H9 (cell line): Measurements from ENCODE around the gene TGFB1I1. TPM values are rescaled to one million over a fixed set of nuclear protein-coding genes. Genes with fewer than 3 reads are reported as not detected.

ENCODE experiments used
- DNase-seq: peaks from one replicate; pipeline ENCODE4 v3.0.0-alpha.2; 2017
- H2AFZ ChIP-seq: one replicate; pipeline ENCODE4 v1.6.1; 2013; ENCODE audit warnings: mild to moderate bottlenecking, low read length, control low read depth, moderate library complexity
- H2AK5ac ChIP-seq: 2 replicates; pipeline ENCODE4 v1.6.1; 2013; ENCODE audit warnings: low read length, control low read depth, mixed read lengths; ENCODE audit not compliant: insufficient read length
- H2BK120ac ChIP-seq: one replicate; pipeline ENCODE4 v1.6.1; 2013; ENCODE audit warnings: low read depth, mild to moderate bottlenecking, low read length, control low read depth, inconsistent platforms; ENCODE audit not compliant: poor library complexity, severe bottlenecking
- H2BK12ac ChIP-seq: 2 replicates; pipeline ENCODE4 v1.6.1; 2013; ENCODE audit warnings: low read length, control low read depth, mixed read lengths, low read depth; ENCODE audit not compliant: insufficient read length
- H2BK15ac ChIP-seq: 2 replicates; pipeline ENCODE4 v1.6.1; 2013; ENCODE audit warnings: low read depth, low read length, control low read depth
- H2BK20ac ChIP-seq: one replicate; pipeline ENCODE4 v1.6.1; 2013; ENCODE audit warnings: low read depth, mild to moderate bottlenecking, low read length, control low read depth, inconsistent platforms; ENCODE audit not compliant: poor library complexity, severe bottlenecking
- H2BK5ac ChIP-seq: 2 replicates; pipeline ENCODE4 v1.6.1; 2013; ENCODE audit warnings: low read length, control low read depth, mixed read lengths; ENCODE audit not compliant: insufficient read length
- H3K14ac ChIP-seq: 2 replicates; pipeline ENCODE4 v1.6.1; 2013; ENCODE audit warnings: low read length, control low read depth; ENCODE audit not compliant: insufficient read depth
- H3K18ac ChIP-seq: 2 replicates; pipeline ENCODE4 v1.6.1; 2013; ENCODE audit warnings: low read depth, mild to moderate bottlenecking, mixed read lengths, low read length, control low read depth; ENCODE audit not compliant: insufficient read length
- H3K23ac ChIP-seq: 2 replicates; pipeline ENCODE4 v1.6.1; 2013; ENCODE audit warnings: low read length, control low read depth, mixed read lengths, low read depth; ENCODE audit not compliant: insufficient read length
- H3K23me2 ChIP-seq: 2 replicates; pipeline ENCODE4 v1.6.1; 2013; ENCODE audit warnings: low read depth, mild to moderate bottlenecking, mixed read lengths, low read length, control low read depth; ENCODE audit not compliant: insufficient read length, poor library complexity, severe bottlenecking
- H3K27ac ChIP-seq: 2 replicates; pipeline ENCODE4 v1.5.1; 2013; ENCODE audit warnings: low read length, control low read depth, mixed read lengths, low read depth; ENCODE audit not compliant: insufficient read length
- H3K27me3 ChIP-seq: 2 replicates; pipeline ENCODE4 v1.6.1; 2013; ENCODE audit warnings: low read length, control low read depth, inconsistent platforms; ENCODE audit not compliant: insufficient read depth
- H3K4ac ChIP-seq: 2 replicates; pipeline ENCODE4 v1.6.1; 2013; ENCODE audit warnings: low read depth, mild to moderate bottlenecking, control low read depth, inconsistent platforms, low read length, moderate library complexity
- H3K4me1 ChIP-seq: 2 replicates; pipeline ENCODE4 v1.6.1; 2013; ENCODE audit warnings: low read length, control low read depth, inconsistent platforms; ENCODE audit not compliant: insufficient read depth
- H3K4me2 ChIP-seq: 2 replicates; pipeline ENCODE4 v1.6.1; 2013; ENCODE audit warnings: low read length, control low read depth, mixed read lengths; ENCODE audit not compliant: insufficient read length, insufficient read depth
- H3K56ac ChIP-seq: 2 replicates; pipeline ENCODE4 v1.6.1; 2013; ENCODE audit warnings: low read depth, mild to moderate bottlenecking, mixed read lengths, low read length, control low read depth; ENCODE audit not compliant: insufficient read length
- H3K79me1 ChIP-seq: 2 replicates; pipeline ENCODE4 v1.6.1; 2013; ENCODE audit warnings: low read depth, mild to moderate bottlenecking, moderate library complexity, low read length, control low read depth, inconsistent platforms; ENCODE audit not compliant: insufficient read depth, poor library complexity, severe bottlenecking
- H3K79me2 ChIP-seq: 2 replicates; pipeline ENCODE4 v1.6.1; 2013; ENCODE audit warnings: low read length, control low read depth, inconsistent platforms; ENCODE audit not compliant: insufficient read depth
- H3K9ac ChIP-seq: 2 replicates; pipeline ENCODE4 v1.6.1; 2013; ENCODE audit warnings: low read length, control low read depth, mixed read lengths; ENCODE audit not compliant: insufficient read length; ENCODE audit errors: extremely low read depth
- H3K9me3 ChIP-seq: one replicate; pipeline ENCODE4 v1.6.1; 2013; ENCODE audit warnings: low read depth, low read length, inconsistent platforms; ENCODE audit not compliant: control insufficient read depth
- H3T11ph ChIP-seq: one replicate; pipeline ENCODE4 v1.6.1; 2013; ENCODE audit warnings: mild to moderate bottlenecking, low read length, control low read depth, inconsistent platforms
- H4K20me1 ChIP-seq: one replicate; pipeline ENCODE4 v1.6.1; 2013; ENCODE audit not compliant: control insufficient read depth, insufficient read length, insufficient read depth
- H4K5ac ChIP-seq: 2 replicates; pipeline ENCODE4 v1.6.1; 2013; ENCODE audit warnings: low read depth, mild to moderate bottlenecking, mixed read lengths, low read length, control low read depth; ENCODE audit not compliant: insufficient read length
- H4K8ac ChIP-seq: replicated peaks from 2 replicates; pipeline ENCODE4 v1.6.1; 2013; ENCODE audit warnings: low read length, control low read depth, mixed read lengths, low read depth; ENCODE audit not compliant: insufficient read length
- H4K91ac ChIP-seq: 2 replicates; pipeline ENCODE4 v1.6.1; 2013; ENCODE audit warnings: low read depth, mild to moderate bottlenecking, moderate library complexity, mixed read lengths, low read length, control low read depth; ENCODE audit not compliant: insufficient read length
- H3K27ac Mint-ChIP-seq, 3 experiments: 2 replicates in 2 of 3; 3 replicates in 1 of 3; pipeline ENCODE4 v1.8.0; 2020 to 2021; ENCODE audit warnings: mixed read lengths in 3 of 3, mild to moderate bottlenecking in 1 of 3, moderate library complexity in 1 of 3
- H3K27me3 Mint-ChIP-seq: 2 replicates; pipeline ENCODE4 v1.8.0; 2021; ENCODE audit warnings: low read depth, mild to moderate bottlenecking, moderate library complexity, mixed read lengths
- H3K36me3 Mint-ChIP-seq, 3 experiments: 2 replicates in 2 of 3; 3 replicates in 1 of 3; pipeline ENCODE4 v1.8.0; 2020 to 2021; ENCODE audit warnings: low read depth in 3 of 3, mixed read lengths in 3 of 3; ENCODE audit not compliant: insufficient read depth in 1 of 3
- H3K4me1 Mint-ChIP-seq, 2 experiments: 2 replicates each; pipeline ENCODE4 v1.8.0; 2020; ENCODE audit warnings: mixed read lengths in 2 of 2
- H3K4me3 Mint-ChIP-seq, 2 experiments: 2 replicates in 1 of 2; 3 replicates in 1 of 2; pipeline ENCODE4 v1.8.0; 2020 to 2021; ENCODE audit warnings: mild to moderate bottlenecking in 2 of 2, mixed read lengths in 2 of 2, moderate library complexity in 1 of 2
- H3K9me3 Mint-ChIP-seq, 2 experiments: 2 replicates in 1 of 2; 3 replicates in 1 of 2; pipeline ENCODE4 v1.8.0; 2020; ENCODE audit warnings: mild to moderate bottlenecking in 2 of 2, mixed read lengths in 2 of 2, moderate library complexity in 1 of 2
- CTCF ChIP-seq: fragments of 200-600 bp; sonication (generic); conservative IDR thresholded peaks from 3 replicates; pipeline ENCODE4 v1.8.0; 2021; ENCODE audit warnings: antibody characterized with exemption, mild to moderate bottlenecking
- WGBS: extraction: QIAGEN DNeasy Blood & Tissue Kit; methylation state at CpG from one replicate; pipeline ENCODE4 v1.1.7; 2013; ENCODE audit warnings: missing lambda C conversion rate, low lambda C conversion rate, mixed read lengths; ENCODE audit not compliant: insufficient read length; ENCODE audit errors: extremely low coverage; 5-methylcytosine and 5-hydroxymethylcytosine counted together
- total RNA-seq: library from RNA; stranded (reverse); gene quantifications from 2 replicates; pipeline ENCODE4 v1.2.1, GENCODE V29; 2021

The TGFB1I1 gene
- total RNA-seq, 1 experiment from 2014 or later: 15.4 TPM

GRCh38 chr16:31429796-31430195, 42.2 kb upstream of the TGFB1I1 start:
- no peak overlapping the region for H3K9ac ChIP-seq
- no peak overlapping the region for H2BK5ac ChIP-seq
- no peaks in the 10 kb centered on the region for H3K79me1 ChIP-seq
- H3K36me3 Mint-ChIP-seq: no peaks in the 10 kb centered on the region
- H3K56ac ChIP-seq: no peak overlapping the region
- H3K4me3 Mint-ChIP-seq: no peak overlapping the region
- no peak overlapping the region for H3K23ac ChIP-seq
- no CpG with 5 or more reads among the region's 3 CpGs for WGBS
- H2BK120ac ChIP-seq: no peak overlapping the region
- H3K18ac ChIP-seq: no peak overlapping the region
- H4K20me1 ChIP-seq: no peaks in the 10 kb centered on the region
- no peak for DNase-seq
- no peak for TF ChIP-seq CTCF
- peaks cover 5 to 9% of the 10 kb centered on the region in 2 experiments; a peak in 3 of 4 replicates for H3K4me1 Mint-ChIP-seq
- H3K9me3 ChIP-seq: no peaks in the 10 kb centered on the region
- H3K27ac Mint-ChIP-seq: no peak overlapping the region
- H4K91ac ChIP-seq: no peak overlapping the region
- H3K27ac ChIP-seq: no peak overlapping the region
- H2BK20ac ChIP-seq: no peak overlapping the region
- no peak overlapping the region for H3K14ac ChIP-seq
- peaks cover 4% of the 10 kb centered on the region; the same call in 1 of the 2 replicates for H3K27me3 Mint-ChIP-seq
- no peaks in the 10 kb centered on the region; a peak in 1 of 5 replicates for H3K9me3 Mint-ChIP-seq
- no peak overlapping the region for H3T11ph ChIP-seq
- H4K5ac ChIP-seq: no peak overlapping the region
- no peak overlapping the region for H3K4me2 ChIP-seq
- H2BK15ac ChIP-seq: no peak overlapping the region
- H2BK12ac ChIP-seq: no peak overlapping the region
- H4K8ac ChIP-seq: no peak overlapping the region
- no peaks in the 10 kb centered on the region for H3K23me2 ChIP-seq
- no peak overlapping the region for H2AFZ ChIP-seq
- H2AK5ac ChIP-seq: no peak overlapping the region
- H3K27me3 ChIP-seq: peaks cover 8% of the 10 kb centered on the region; the same call in 1 of the 2 replicates
- H3K79me2 ChIP-seq: no peaks in the 10 kb centered on the region
- no peak overlapping the region for H3K4ac ChIP-seq
- H3K4me1 ChIP-seq: no peaks in the 10 kb centered on the region
